ENCODE data around the gene NCKAP5.

- TF ChIP-seq, protein P1, sequence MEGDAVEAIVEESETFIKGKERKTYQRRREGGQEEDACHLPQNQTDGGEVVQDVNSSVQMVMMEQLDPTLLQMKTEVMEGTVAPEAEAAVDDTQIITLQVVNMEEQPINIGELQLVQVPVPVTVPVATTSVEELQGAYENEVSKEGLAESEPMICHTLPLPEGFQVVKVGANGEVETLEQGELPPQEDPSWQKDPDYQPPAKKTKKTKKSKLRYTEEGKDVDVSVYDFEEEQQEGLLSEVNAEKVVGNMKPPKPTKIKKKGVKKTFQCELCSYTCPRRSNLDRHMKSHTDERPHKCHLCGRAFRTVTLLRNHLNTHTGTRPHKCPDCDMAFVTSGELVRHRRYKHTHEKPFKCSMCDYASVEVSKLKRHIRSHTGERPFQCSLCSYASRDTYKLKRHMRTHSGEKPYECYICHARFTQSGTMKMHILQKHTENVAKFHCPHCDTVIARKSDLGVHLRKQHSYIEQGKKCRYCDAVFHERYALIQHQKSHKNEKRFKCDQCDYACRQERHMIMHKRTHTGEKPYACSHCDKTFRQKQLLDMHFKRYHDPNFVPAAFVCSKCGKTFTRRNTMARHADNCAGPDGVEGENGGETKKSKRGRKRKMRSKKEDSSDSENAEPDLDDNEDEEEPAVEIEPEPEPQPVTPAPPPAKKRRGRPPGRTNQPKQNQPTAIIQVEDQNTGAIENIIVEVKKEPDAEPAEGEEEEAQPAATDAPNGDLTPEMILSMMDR (IDR thresholded peaks at IDR 0.05; ENCODE audit: low read length): no peak
- no peak for TF ChIP-seq EZH2 (IDR thresholded peaks at IDR 0.05; ENCODE audit: borderline replicate concordance, low read length)
Observed at GRCh38 chr2:132697556-132698205, 870.6 kb downstream of the NCKAP5 start.
